SK-N-SH (cell line): ENCODE measurements around the gene PRDM11. TPM values are rescaled to one million over a fixed set of nuclear protein-coding genes. Genes with fewer than 3 reads are reported as not detected.

Source experiments
- CTCF ChIA-PET: fragments of 300-600, 350-600 bp; formaldehyde crosslinking; extraction: SDS; loops from one replicate; lab custom pipeline; 2021; lab: Yijun Ruan, JAX
- POLR2A ChIA-PET: fragments of 350-600 bp; sonication (Branson Sonifier 250); formaldehyde crosslinking; extraction: SDS; loops from one replicate; lab custom pipeline; 2020; ENCODE audit warnings: antibody characterized with exemption, inconsistent platforms; lab: Yijun Ruan, JAX
- DNase-seq: peaks from one replicate; pipeline ENCODE4 v3.0.0; 2012
- H2AFZ ChIP-seq: fragments of 200-600 bp; sonication (generic); 2 replicates; pipeline ENCODE4 v1.8.1; 2016; ENCODE audit warnings: antibody characterized with exemption, mild to moderate bottlenecking, low read depth
- H3F3A ChIP-seq: fragments of 200-600 bp; sonication (generic); replicated peaks from 2 replicates; pipeline ENCODE3; 2016; ENCODE audit warnings: antibody characterized with exemption, mild to moderate bottlenecking; ENCODE audit not compliant: insufficient read depth
- H3K27ac ChIP-seq, 2 experiments: fragments of 200-500 bp in 1 of 2; fragments of 200-600 bp in 1 of 2; sonication (Bioruptor generic) in 1 of 2; sonication (generic), shearing (Covaris generic) in 1 of 2; 2 replicates each; pipeline versions ENCODE4 v1.5.1 to v1.6.1; 2014 to 2016; ENCODE audit warnings: low read depth in 2 of 2, inconsistent platforms in 1 of 2, low read length in 1 of 2, mild to moderate bottlenecking in 1 of 2, mixed read lengths in 1 of 2
- H3K27me3 ChIP-seq: fragments of 200-600 bp; sonication (generic), shearing (Covaris generic); 2 replicates; pipeline ENCODE4 v1.6.1; 2016; ENCODE audit warnings: mixed run types; ENCODE audit not compliant: insufficient read depth
- H3K36me3 ChIP-seq, 2 experiments: fragments of 200-500 bp in 1 of 2; fragments of 200-600 bp in 1 of 2; sonication (Bioruptor generic) in 1 of 2; sonication (generic) in 1 of 2; replicated peaks in 1 of 2; 2 replicates each; pipeline versions ENCODE3 to v1.5.1; 2014 to 2016; ENCODE audit warnings: low read length in 1 of 2, mild to moderate bottlenecking in 1 of 2; ENCODE audit not compliant: insufficient read depth in 2 of 2, control insufficient read depth in 1 of 2
- H3K4me1 ChIP-seq, 2 experiments: fragments of 200-500 bp in 1 of 2; fragments of 200-600 bp in 1 of 2; sonication (Bioruptor generic) in 1 of 2; sonication (generic), shearing (Covaris generic) in 1 of 2; 2 replicates each; pipeline versions ENCODE4 v1.5.1 to v1.6.1; 2014 to 2016; ENCODE audit warnings: low read depth in 1 of 2, low read length in 1 of 2, mixed run types in 1 of 2; ENCODE audit not compliant: insufficient read depth in 2 of 2, control insufficient read depth in 1 of 2
- H3K4me2 ChIP-seq: fragments of 200-600 bp; sonication (generic), shearing (Covaris generic); 2 replicates; pipeline ENCODE4 v1.6.1; 2017; ENCODE audit warnings: mixed run types
- H3K4me3 ChIP-seq, 2 experiments: fragments of 200-500 bp in 1 of 2; fragments of 200-600 bp in 1 of 2; sonication (Bioruptor generic) in 1 of 2; sonication (generic), shearing (Covaris generic) in 1 of 2; 2 replicates each; pipeline versions ENCODE4 v1.5.1 to v1.8.1; 2014 to 2016; ENCODE audit warnings: low read depth in 2 of 2, inconsistent platforms in 1 of 2, low read length in 1 of 2, mild to moderate bottlenecking in 1 of 2, mixed read lengths in 1 of 2, moderate library complexity in 1 of 2
- H3K79me2 ChIP-seq: fragments of 200-600 bp; sonication (generic); 2 replicates; pipeline ENCODE4 v1.8.1; 2017; ENCODE audit warnings: mild to moderate bottlenecking; ENCODE audit not compliant: insufficient read depth
- H3K9ac ChIP-seq: fragments of 200-600 bp; sonication (generic); 2 replicates; pipeline ENCODE4 v1.6.1; 2017; ENCODE audit warnings: mixed run types
- H3K9me2 ChIP-seq: fragments of 200-600 bp; sonication (generic); 2 replicates; pipeline ENCODE4 v1.6.1; 2017; ENCODE audit warnings: mixed run types
- H3K9me3 ChIP-seq: fragments of 200-600 bp; sonication (generic); 2 replicates; pipeline ENCODE4 v1.6.1; 2017; ENCODE audit warnings: mixed run types, mild to moderate bottlenecking, moderate library complexity
- H4K20me1 ChIP-seq: fragments of 200-600 bp; sonication (generic); 2 replicates; pipeline ENCODE4 v1.6.1; 2017; ENCODE audit warnings: mild to moderate bottlenecking, mixed run types; ENCODE audit not compliant: insufficient read depth
- ELF1 ChIP-seq: IDR thresholded peaks from 2 replicates; pipeline ENCODE4 v1.4.0; 2012
- EP300 ChIP-seq, 2 experiments: IDR thresholded peaks; 2 replicates each; pipeline versions ENCODE4 v1.4.0 to v1.6.1; 2012; ENCODE audit warnings: borderline replicate concordance in 1 of 2, low read depth in 1 of 2, low read length in 1 of 2
- GABPA ChIP-seq: IDR thresholded peaks from 2 replicates; pipeline ENCODE4 v1.4.0; 2012; ENCODE audit warnings: low read depth, mild to moderate bottlenecking
- MEF2A ChIP-seq: IDR thresholded peaks from 2 replicates; pipeline ENCODE4 v1.4.0; 2012; ENCODE audit warnings: low read depth, borderline replicate concordance
- NRF1 ChIP-seq: IDR thresholded peaks from 2 replicates; pipeline ENCODE4 v1.6.1; 2012; ENCODE audit warnings: low read depth, mild to moderate bottlenecking, low read length
- POLR2AphosphoS5 ChIP-seq: IDR thresholded peaks from 2 replicates; pipeline ENCODE4 v1.6.1; 2012; ENCODE audit warnings: low read depth, low read length
- RAD21 ChIP-seq: IDR thresholded peaks from 2 replicates; pipeline ENCODE4 v1.6.1; 2012; ENCODE audit warnings: mild to moderate bottlenecking, low read length
- SIN3A ChIP-seq: IDR thresholded peaks from 2 replicates; pipeline ENCODE4 v1.6.1; 2012; ENCODE audit warnings: low read depth, mild to moderate bottlenecking, low read length, moderate library complexity, borderline replicate concordance
- SMC3 ChIP-seq: IDR thresholded peaks from 2 replicates; pipeline ENCODE4 v1.6.1; 2012; ENCODE audit warnings: low read depth, low read length, improper control_type of control experiment
- TCF12 ChIP-seq: IDR thresholded peaks from 2 replicates; pipeline ENCODE4 v1.4.0; 2012
- YY1 ChIP-seq: IDR thresholded peaks from 2 replicates; pipeline ENCODE4 v1.4.0; 2012; ENCODE audit warnings: low read depth, mild to moderate bottlenecking
- WGBS: methylation state at CpG from one replicate; pipeline ENCODE4 v1.1.6; 2017; ENCODE audit warnings: low lambda C conversion rate; 5-methylcytosine and 5-hydroxymethylcytosine counted together
- polyA plus RNA-seq, 3 experiments: library from polyadenylated mRNA; depleted of rRNA; stranded (reverse); fragments of >200 nt; gene quantifications; 2 replicates each; pipeline ENCODE4 v1.2.3, GENCODE V29; 2012
- TF ChIP-seq, protein P1 (sequence below): IDR thresholded peaks from 2 replicates; pipeline ENCODE4; 2012
- TF ChIP-seq, protein P2 (sequence below): fragments of 200-600 bp; sonication (generic); IDR thresholded peaks from 2 replicates; pipeline ENCODE4 v1.6.1; 2017; ENCODE audit warnings: antibody characterized with exemption, mild to moderate bottlenecking, moderate library complexity
- TF ChIP-seq, protein P3 (sequence below): IDR thresholded peaks from 2 replicates; pipeline ENCODE4 v1.4.0; 2012; ENCODE audit warnings: low read depth, borderline replicate concordance
- TF ChIP-seq, protein P4 (sequence below): IDR thresholded peaks from 2 replicates; pipeline ENCODE4 v1.4.0; 2012; ENCODE audit warnings: low read depth, borderline replicate concordance
- TF ChIP-seq, protein P5 (sequence below): fragments of 150-350 bp; IDR thresholded peaks from 2 replicates; pipeline ENCODE4 v1.6.1; 2017; ENCODE audit warnings: antibody characterized with exemption, low read length, low read depth, borderline replicate concordance

PRDM11 gene
- polyA plus RNA-seq, 1 of the 3 experiments (the other 2 are of a cell fraction): 4.5 TPM

DNA sequence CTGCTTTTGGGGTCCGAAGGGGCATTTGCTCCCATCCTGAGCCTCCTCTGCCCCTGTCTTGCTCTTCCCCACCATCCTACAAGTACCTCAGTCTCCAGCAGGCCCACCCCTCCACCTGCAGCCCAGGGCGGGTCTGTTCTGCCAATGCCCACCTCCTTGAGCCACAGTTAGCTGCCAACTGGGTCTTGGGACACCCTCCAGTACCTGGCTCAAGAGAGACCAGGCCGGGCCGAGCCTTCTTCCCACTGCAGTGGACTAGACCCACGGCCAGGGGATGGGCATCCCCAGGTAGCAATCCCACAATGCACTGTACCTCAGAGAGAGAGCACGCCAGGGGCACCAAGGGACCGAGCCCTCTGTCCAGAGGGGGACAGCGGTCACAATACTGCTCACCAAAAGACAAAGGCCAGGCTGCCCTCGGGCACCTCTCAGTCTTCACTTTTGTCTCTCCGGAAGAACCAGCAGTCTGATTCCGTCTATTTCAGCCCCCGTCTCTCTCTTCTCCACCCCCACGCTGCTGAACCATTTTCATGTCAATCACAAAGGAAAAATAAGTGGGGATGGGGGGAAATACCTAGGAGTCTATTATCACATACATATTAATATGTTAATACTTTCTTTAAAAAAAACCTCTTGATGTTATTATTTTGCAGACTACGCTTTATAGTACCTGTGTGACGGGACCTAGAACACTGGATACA lies 88.0 kb downstream of the PRDM11 start:
- Histone ChIP-seq H3K4me2 (no peak overlapping the region), H3K36me3 (no peaks in the 10 kb centered on the region), H2AFZ (no peak overlapping the region), H3K27me3 (no peaks in the 10 kb centered on the region; the same call in 1 of the 2 replicates), H3K9me2 (no peaks in the 10 kb centered on the region), H4K20me1 (no peaks in the 10 kb centered on the region), H3K9me3 (no peaks in the 10 kb centered on the region), H3K4me3 (no peak overlapping the region), H3K4me1 (peaks cover 0 to 2% of the 10 kb centered on the region in 2 experiments; a peak in 1 of 4 replicates), H3K27ac (no peak overlapping the region), H3F3A (peaks cover 5% of the 10 kb centered on the region), H3K79me2 (no peaks in the 10 kb centered on the region), H3K9ac (no peak overlapping the region)
- POLR2A ChIA-PET: no interaction called here
- CTCF ChIA-PET: interaction anchor here (0.9 to 5.5 kb wide), 24 partner anchors 9 to 298 kb away, joined by 3 to 43 read pairs (median 6); partner anchors contain the start of gene SYT13
- no peak for DNase-seq
- WGBS: 73% methylated on average over 15 of the region's 15 CpGs
- TF ChIP-seq POLR2AphosphoS5 (no peak), TCF12 (no peak), ELF1 (no peak), EP300 (IDR thresholded peaks at IDR 0.05; ENCODE audit: borderline replicate concordance in 1 of 2, low read depth in 1 of 2, low read length in 1 of 2) (no peak), NRF1 (no peak), SMC3 (no peak), SIN3A (no peak), YY1 (no peak), MEF2A (no peak), GABPA (no peak), RAD21 (no peak)
- TF ChIP-seq, protein P1, sequence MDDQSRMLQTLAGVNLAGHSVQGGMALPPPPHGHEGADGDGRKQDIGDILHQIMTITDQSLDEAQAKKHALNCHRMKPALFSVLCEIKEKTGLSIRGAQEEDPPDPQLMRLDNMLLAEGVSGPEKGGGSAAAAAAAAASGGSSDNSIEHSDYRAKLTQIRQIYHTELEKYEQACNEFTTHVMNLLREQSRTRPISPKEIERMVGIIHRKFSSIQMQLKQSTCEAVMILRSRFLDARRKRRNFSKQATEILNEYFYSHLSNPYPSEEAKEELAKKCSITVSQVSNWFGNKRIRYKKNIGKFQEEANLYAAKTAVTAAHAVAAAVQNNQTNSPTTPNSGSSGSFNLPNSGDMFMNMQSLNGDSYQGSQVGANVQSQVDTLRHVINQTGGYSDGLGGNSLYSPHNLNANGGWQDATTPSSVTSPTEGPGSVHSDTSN: no peak
- TF ChIP-seq, protein P2, sequence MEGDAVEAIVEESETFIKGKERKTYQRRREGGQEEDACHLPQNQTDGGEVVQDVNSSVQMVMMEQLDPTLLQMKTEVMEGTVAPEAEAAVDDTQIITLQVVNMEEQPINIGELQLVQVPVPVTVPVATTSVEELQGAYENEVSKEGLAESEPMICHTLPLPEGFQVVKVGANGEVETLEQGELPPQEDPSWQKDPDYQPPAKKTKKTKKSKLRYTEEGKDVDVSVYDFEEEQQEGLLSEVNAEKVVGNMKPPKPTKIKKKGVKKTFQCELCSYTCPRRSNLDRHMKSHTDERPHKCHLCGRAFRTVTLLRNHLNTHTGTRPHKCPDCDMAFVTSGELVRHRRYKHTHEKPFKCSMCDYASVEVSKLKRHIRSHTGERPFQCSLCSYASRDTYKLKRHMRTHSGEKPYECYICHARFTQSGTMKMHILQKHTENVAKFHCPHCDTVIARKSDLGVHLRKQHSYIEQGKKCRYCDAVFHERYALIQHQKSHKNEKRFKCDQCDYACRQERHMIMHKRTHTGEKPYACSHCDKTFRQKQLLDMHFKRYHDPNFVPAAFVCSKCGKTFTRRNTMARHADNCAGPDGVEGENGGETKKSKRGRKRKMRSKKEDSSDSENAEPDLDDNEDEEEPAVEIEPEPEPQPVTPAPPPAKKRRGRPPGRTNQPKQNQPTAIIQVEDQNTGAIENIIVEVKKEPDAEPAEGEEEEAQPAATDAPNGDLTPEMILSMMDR: no peak
- TF ChIP-seq, protein P3, sequence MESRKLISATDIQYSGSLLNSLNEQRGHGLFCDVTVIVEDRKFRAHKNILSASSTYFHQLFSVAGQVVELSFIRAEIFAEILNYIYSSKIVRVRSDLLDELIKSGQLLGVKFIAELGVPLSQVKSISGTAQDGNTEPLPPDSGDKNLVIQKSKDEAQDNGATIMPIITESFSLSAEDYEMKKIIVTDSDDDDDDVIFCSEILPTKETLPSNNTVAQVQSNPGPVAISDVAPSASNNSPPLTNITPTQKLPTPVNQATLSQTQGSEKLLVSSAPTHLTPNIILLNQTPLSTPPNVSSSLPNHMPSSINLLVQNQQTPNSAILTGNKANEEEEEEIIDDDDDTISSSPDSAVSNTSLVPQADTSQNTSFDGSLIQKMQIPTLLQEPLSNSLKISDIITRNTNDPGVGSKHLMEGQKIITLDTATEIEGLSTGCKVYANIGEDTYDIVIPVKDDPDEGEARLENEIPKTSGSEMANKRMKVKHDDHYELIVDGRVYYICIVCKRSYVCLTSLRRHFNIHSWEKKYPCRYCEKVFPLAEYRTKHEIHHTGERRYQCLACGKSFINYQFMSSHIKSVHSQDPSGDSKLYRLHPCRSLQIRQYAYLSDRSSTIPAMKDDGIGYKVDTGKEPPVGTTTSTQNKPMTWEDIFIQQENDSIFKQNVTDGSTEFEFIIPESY: no peak
- TF ChIP-seq, protein P4, sequence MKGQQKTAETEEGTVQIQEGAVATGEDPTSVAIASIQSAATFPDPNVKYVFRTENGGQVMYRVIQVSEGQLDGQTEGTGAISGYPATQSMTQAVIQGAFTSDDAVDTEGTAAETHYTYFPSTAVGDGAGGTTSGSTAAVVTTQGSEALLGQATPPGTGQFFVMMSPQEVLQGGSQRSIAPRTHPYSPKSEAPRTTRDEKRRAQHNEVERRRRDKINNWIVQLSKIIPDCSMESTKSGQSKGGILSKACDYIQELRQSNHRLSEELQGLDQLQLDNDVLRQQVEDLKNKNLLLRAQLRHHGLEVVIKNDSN: no peak
- TF ChIP-seq, protein P5, sequence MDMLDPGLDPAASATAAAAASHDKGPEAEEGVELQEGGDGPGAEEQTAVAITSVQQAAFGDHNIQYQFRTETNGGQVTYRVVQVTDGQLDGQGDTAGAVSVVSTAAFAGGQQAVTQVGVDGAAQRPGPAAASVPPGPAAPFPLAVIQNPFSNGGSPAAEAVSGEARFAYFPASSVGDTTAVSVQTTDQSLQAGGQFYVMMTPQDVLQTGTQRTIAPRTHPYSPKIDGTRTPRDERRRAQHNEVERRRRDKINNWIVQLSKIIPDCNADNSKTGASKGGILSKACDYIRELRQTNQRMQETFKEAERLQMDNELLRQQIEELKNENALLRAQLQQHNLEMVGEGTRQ: no peak
